CD14-positive monocyte (primary cell): ENCODE data around the gene SOHLH2. TPM values are rescaled to one million over a fixed set of nuclear protein-coding genes. Genes with fewer than 3 reads are reported as not detected.

Experiments
- DNase-seq, 3 donors: peaks; one replicate each; pipeline ENCODE4 v3.0.0-alpha.2; 2011 to 2022
- H2AFZ ChIP-seq: 2 replicates; pipeline ENCODE4 v1.6.0; 2012; ENCODE audit warnings: mild to moderate bottlenecking, low read depth, low read length, inconsistent platforms; ENCODE audit not compliant: insufficient read depth, poor library complexity, severe bottlenecking
- H3K27ac ChIP-seq, 2 donors: 1 replicate in 1 of 2; 2 replicates in 1 of 2; pipeline ENCODE4 v1.5.1; 2012 to 2013; ENCODE audit warnings: low read length in 2 of 2, control low read depth in 1 of 2, inconsistent platforms in 1 of 2, low read depth in 1 of 2, mild to moderate bottlenecking in 1 of 2
- H3K27me3 ChIP-seq, 2 donors: one replicate each; pipeline versions ENCODE4 v1.6.0 to v1.6.1; 2011 to 2013; ENCODE audit warnings: low read length in 2 of 2; ENCODE audit not compliant: control insufficient read depth in 2 of 2, insufficient read depth in 2 of 2
- H3K36me3 ChIP-seq, 2 donors: replicated peaks in 1 of 2; 1 replicate in 1 of 2; 2 replicates in 1 of 2; pipeline versions ENCODE4 v1.5.1 to v1.6.1; 2012 to 2013; ENCODE audit warnings: low read length in 2 of 2, control low read depth in 1 of 2, inconsistent platforms in 1 of 2, mild to moderate bottlenecking in 1 of 2; ENCODE audit not compliant: insufficient read depth in 2 of 2, control insufficient read depth in 1 of 2
- H3K4me1 ChIP-seq, 2 donors: 1 replicate in 1 of 2; 2 replicates in 1 of 2; pipeline versions ENCODE4 v1.5.1 to v1.6.1; 2012 to 2013; ENCODE audit warnings: low read length in 2 of 2, control low read depth in 1 of 2, inconsistent platforms in 1 of 2, mild to moderate bottlenecking in 1 of 2, moderate library complexity in 1 of 2; ENCODE audit not compliant: insufficient read depth in 2 of 2, control insufficient read depth in 1 of 2
- H3K4me2 ChIP-seq: replicated peaks from 2 replicates; pipeline ENCODE3; 2012; ENCODE audit warnings: low read length, moderate library complexity, mild to moderate bottlenecking; ENCODE audit not compliant: poor library complexity, severe bottlenecking; ENCODE audit errors: extremely low read depth
- H3K4me3 ChIP-seq, 3 experiments: fragments of 200-600 bp in 1 of 3; sonication (generic) in 1 of 3; replicated peaks in 1 of 3; 1 replicate in 2 of 3; 2 replicates in 1 of 3; pipeline ENCODE4 v1.5.1; 2011 to 2013; ENCODE audit warnings: low read length in 3 of 3, mild to moderate bottlenecking in 3 of 3, control low read depth in 2 of 3, low read depth in 2 of 3, inconsistent platforms in 1 of 3, moderate library complexity in 1 of 3
- H3K79me2 ChIP-seq: 2 replicates; pipeline ENCODE4 v1.6.0; 2012; ENCODE audit warnings: mild to moderate bottlenecking, control low read depth, inconsistent platforms, low read length, moderate library complexity; ENCODE audit not compliant: insufficient read depth
- H3K9ac ChIP-seq: 2 replicates; pipeline ENCODE4 v1.6.0; 2017; ENCODE audit warnings: low read length, mild to moderate bottlenecking; ENCODE audit not compliant: insufficient read depth, poor library complexity, severe bottlenecking
- H3K9me3 ChIP-seq, 2 donors: replicated peaks in 1 of 2; 1 replicate in 1 of 2; 2 replicates in 1 of 2; pipeline versions ENCODE4 v1.5.1 to v1.6.1; 2012 to 2013; ENCODE audit warnings: low read length in 2 of 2, control low read depth in 1 of 2; ENCODE audit not compliant: control insufficient read depth in 1 of 2, insufficient read depth in 1 of 2
- H4K20me1 ChIP-seq: 2 replicates; pipeline ENCODE4 v1.6.0; 2012; ENCODE audit warnings: mild to moderate bottlenecking, low read length, control low read depth, moderate library complexity; ENCODE audit not compliant: insufficient read depth
- H3K27ac Mint-ChIP-seq, 7 donors: one replicate each; pipeline ENCODE4 v1.8.0; 2020; ENCODE audit warnings: mild to moderate bottlenecking in 7 of 7, mixed read lengths in 7 of 7, moderate library complexity in 6 of 7, inconsistent platforms in 2 of 7
- H3K27me3 Mint-ChIP-seq, 3 donors: one replicate each; pipeline ENCODE4 v1.8.0; 2021 to 2022; ENCODE audit warnings: low read depth in 3 of 3, mild to moderate bottlenecking in 3 of 3, mixed read lengths in 3 of 3, moderate library complexity in 3 of 3, inconsistent platforms in 1 of 3
- H3K36me3 Mint-ChIP-seq, 2 donors: one replicate each; pipeline ENCODE4 v1.8.0; 2020; ENCODE audit warnings: mixed read lengths in 2 of 2, inconsistent platforms in 1 of 2, mild to moderate bottlenecking in 1 of 2
- H3K4me1 Mint-ChIP-seq: one replicate; pipeline ENCODE4 v1.8.0; 2020; ENCODE audit warnings: mild to moderate bottlenecking, mixed read lengths
- H3K4me3 Mint-ChIP-seq, 2 donors: one replicate each; pipeline ENCODE4 v1.8.0; 2020; ENCODE audit warnings: mild to moderate bottlenecking in 2 of 2, mixed read lengths in 2 of 2, moderate library complexity in 1 of 2
- H3K9me3 Mint-ChIP-seq, 7 donors: one replicate each; pipeline ENCODE4 v1.8.0; 2020 to 2022; ENCODE audit warnings: mixed read lengths in 7 of 7, mild to moderate bottlenecking in 6 of 7, moderate library complexity in 6 of 7, inconsistent platforms in 2 of 7
- WGBS: methylation state at CpG from one replicate; pipeline ENCODE4 v1.1.5; 2013; ENCODE audit warnings: missing lambda C conversion rate; ENCODE audit not compliant: insufficient coverage; 5-methylcytosine and 5-hydroxymethylcytosine counted together
- intact Hi-C, 2 donors: fragments of 100-400 bp; cut with micrococcal nuclease; formaldehyde crosslinking; loops; one replicate each; pipeline versions ENCODE4 v1.15.0 to v1.15.1; 2023
- polyA plus RNA-seq, 3 donors: library from polyadenylated mRNA; depleted of rRNA in 1 of 3; unstranded in 2 of 3; stranded (reverse) in 1 of 3; fragments of 300-500 nt in 2 of 3; fragments of >200 nt in 1 of 3; fragmentation: Illumina TruSeq in 2 of 3; gene quantifications; 1 replicate in 2 of 3; 2 replicates in 1 of 3; pipeline ENCODE4 v1.2.3, GENCODE V29; 2012 to 2021
- TF ChIP-seq, protein P1 (sequence below): fragments of 200-600 bp; IDR thresholded peaks from one replicate; pipeline ENCODE4 v1.8.0; 2022; ENCODE audit warnings: antibody characterized with exemption, mild to moderate bottlenecking

The SOHLH2 gene
- polyA plus RNA-seq, 3 donors: not detected

DNA sequence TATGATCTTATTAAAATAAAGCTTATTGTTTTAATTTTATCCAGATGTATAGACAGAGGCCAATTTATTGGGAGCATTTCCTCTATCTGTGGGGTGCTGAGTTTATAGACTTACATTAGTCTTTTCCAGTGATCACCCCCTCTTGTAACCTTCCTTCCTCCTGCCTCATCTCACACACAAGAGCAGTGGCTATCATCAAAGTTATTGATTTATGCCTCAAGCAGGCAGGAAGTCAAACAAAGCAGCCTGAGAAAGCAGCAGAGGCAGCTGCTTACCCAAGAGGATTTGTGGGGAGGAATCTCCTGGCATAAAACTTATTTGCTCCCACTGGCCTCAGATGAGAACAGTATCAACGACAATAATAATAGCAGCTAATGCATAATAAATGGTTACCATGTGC is 56.9 kb downstream of the SOHLH2 start:
- H3K36me3 Mint-ChIP-seq: no peaks in the 10 kb centered on the region
- intact Hi-C loops: no loop called here

DNA sequence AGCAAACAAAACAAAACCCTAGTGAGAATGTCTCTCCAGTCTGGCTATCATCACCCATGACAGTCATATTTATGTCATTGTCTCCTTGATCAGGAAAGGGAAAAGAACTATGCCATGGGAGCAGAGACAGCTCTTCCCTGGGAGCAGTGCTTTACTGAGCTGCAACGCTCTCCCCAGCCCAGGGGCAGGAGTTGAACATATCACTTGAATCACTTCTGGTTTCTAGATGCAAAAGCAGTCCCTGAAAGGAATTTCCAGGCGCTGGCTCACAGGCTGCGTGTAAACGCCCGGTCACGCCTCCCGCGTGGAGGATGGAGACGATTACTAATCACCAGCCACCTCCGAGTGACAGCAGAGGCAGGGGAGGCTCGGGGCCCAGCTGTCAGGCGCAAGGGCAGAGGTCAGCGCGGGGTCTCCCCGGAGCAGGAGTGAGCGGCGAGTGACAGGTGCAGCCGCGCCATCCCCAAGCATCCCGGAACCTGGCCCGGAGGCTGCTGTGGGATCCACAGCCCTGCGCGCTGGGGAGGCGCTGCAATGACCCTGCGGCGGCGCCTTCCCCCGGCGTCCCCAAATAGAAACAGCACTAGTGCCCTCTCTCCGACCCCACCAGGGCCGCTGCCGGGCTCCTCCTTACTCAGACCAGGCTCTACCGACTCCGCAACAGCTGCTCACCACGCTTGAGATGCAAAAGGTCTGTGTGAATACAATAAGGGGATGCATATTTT is 59.6 kb downstream of the SOHLH2 start:
- Histone ChIP-seq H2AFZ (no peak overlapping the region), H3K27me3 (peaks cover 0 to 11% of the 10 kb centered on the region in 2 donors), H3K36me3 (no peaks in the 10 kb centered on the region), H4K20me1 (no peaks in the 10 kb centered on the region), H3K4me3 (no peak overlapping the region), H3K27ac (no peak overlapping the region), H3K4me2 (no peak overlapping the region), H3K9me3 (no peaks in the 10 kb centered on the region), H3K4me1 (no peaks in the 10 kb centered on the region), H3K79me2 (no peaks in the 10 kb centered on the region), H3K9ac (no peak overlapping the region)
- intact Hi-C loops: no loop called here
- peaks cover 13 to 20% (median 15%) of the 10 kb centered on the region in 3 donors for H3K27me3 Mint-ChIP-seq
- DNase-seq: no peak
- no peak overlapping the region for H3K27ac Mint-ChIP-seq
- H3K4me3 Mint-ChIP-seq: peak overlapping the region in 1 of 2 donors; percentile 56
- peaks cover 0 to 15% (median 5%) of the 10 kb centered on the region in 7 donors for H3K9me3 Mint-ChIP-seq
- TF ChIP-seq, protein P1, sequence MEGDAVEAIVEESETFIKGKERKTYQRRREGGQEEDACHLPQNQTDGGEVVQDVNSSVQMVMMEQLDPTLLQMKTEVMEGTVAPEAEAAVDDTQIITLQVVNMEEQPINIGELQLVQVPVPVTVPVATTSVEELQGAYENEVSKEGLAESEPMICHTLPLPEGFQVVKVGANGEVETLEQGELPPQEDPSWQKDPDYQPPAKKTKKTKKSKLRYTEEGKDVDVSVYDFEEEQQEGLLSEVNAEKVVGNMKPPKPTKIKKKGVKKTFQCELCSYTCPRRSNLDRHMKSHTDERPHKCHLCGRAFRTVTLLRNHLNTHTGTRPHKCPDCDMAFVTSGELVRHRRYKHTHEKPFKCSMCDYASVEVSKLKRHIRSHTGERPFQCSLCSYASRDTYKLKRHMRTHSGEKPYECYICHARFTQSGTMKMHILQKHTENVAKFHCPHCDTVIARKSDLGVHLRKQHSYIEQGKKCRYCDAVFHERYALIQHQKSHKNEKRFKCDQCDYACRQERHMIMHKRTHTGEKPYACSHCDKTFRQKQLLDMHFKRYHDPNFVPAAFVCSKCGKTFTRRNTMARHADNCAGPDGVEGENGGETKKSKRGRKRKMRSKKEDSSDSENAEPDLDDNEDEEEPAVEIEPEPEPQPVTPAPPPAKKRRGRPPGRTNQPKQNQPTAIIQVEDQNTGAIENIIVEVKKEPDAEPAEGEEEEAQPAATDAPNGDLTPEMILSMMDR: no peak
- H3K36me3 Mint-ChIP-seq: no peaks in the 10 kb centered on the region
- WGBS: 9% methylated on average over 30 of the region's 35 CpGs
- H3K4me1 Mint-ChIP-seq: no peaks in the 10 kb centered on the region

More for the DNA sequence above, 56.9 kb downstream of the SOHLH2 start:
- Histone ChIP-seq H4K20me1 (no peaks in the 10 kb centered on the region), H3K4me2 (no peak overlapping the region), H3K79me2 (no peaks in the 10 kb centered on the region), H3K4me3 (no peak overlapping the region), H3K27ac (no peak overlapping the region), H3K27me3 (peaks cover 0 to 11% of the 10 kb centered on the region in 2 donors), H2AFZ (no peak overlapping the region), H3K4me1 (no peaks in the 10 kb centered on the region), H3K9me3 (no peaks in the 10 kb centered on the region), H3K36me3 (no peaks in the 10 kb centered on the region), H3K9ac (no peak overlapping the region)
- H3K27ac Mint-ChIP-seq: no peak overlapping the region
- peaks cover 0 to 10% (median 5%) of the 10 kb centered on the region in 7 donors for H3K9me3 Mint-ChIP-seq
- peaks cover 2% of the 10 kb centered on the region for H3K4me1 Mint-ChIP-seq
- no CpG with 5 or more reads among the region's 1 CpG for WGBS
- TF ChIP-seq, protein P1: no peak
- no peak for DNase-seq
- no peak overlapping the region for H3K4me3 Mint-ChIP-seq
- peaks cover 15 to 21% (median 15%) of the 10 kb centered on the region in 3 donors for H3K27me3 Mint-ChIP-seq
